PFSK-1 (cell line): ENCODE measurements around the gene NRIP1.

Experiments
- POLR2AphosphoS5 ChIP-seq: IDR thresholded peaks from 2 replicates; pipeline ENCODE4 v1.6.1; 2012; ENCODE audit warnings: low read depth, mild to moderate bottlenecking, control low read depth, low read length, moderate library complexity
- TAF1 ChIP-seq: IDR thresholded peaks from 2 replicates; pipeline ENCODE4 v1.6.1; 2012; ENCODE audit warnings: low read length, control low read depth, borderline replicate concordance; ENCODE audit not compliant: insufficient read depth
- TF ChIP-seq, protein P1 (sequence below), 2 experiments: IDR thresholded peaks; 2 replicates each; pipeline versions ENCODE4 v1.6.1 to v1.8.0; 2011 to 2012; ENCODE audit warnings: low read depth in 2 of 2, low read length in 2 of 2, control low read depth in 1 of 2, inconsistent platforms in 1 of 2, mild to moderate bottlenecking in 1 of 2, moderate library complexity in 1 of 2; ENCODE audit not compliant: insufficient read depth in 1 of 2

DNA sequence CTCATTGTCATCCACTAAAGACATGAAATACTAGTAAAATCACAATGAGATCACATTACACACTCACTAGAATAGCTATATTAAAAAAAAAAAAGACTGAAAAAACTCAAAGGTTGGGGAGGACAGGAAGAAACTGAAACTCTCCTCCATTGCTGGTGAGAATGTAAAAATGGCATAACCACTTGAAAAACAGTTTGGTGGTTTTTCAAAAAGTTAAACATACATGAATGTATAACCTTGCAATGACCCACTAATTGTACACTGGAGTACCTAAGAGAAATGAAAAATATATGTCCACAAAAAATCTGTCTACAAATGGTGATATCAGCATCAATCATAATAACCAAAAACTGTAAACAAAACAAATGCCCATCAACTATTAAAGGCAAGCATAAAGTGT is 44.0 kb downstream of the NRIP1 start:
- TF ChIP-seq POLR2AphosphoS5 (no peak), TAF1 (no peak)
- TF ChIP-seq, protein P1, sequence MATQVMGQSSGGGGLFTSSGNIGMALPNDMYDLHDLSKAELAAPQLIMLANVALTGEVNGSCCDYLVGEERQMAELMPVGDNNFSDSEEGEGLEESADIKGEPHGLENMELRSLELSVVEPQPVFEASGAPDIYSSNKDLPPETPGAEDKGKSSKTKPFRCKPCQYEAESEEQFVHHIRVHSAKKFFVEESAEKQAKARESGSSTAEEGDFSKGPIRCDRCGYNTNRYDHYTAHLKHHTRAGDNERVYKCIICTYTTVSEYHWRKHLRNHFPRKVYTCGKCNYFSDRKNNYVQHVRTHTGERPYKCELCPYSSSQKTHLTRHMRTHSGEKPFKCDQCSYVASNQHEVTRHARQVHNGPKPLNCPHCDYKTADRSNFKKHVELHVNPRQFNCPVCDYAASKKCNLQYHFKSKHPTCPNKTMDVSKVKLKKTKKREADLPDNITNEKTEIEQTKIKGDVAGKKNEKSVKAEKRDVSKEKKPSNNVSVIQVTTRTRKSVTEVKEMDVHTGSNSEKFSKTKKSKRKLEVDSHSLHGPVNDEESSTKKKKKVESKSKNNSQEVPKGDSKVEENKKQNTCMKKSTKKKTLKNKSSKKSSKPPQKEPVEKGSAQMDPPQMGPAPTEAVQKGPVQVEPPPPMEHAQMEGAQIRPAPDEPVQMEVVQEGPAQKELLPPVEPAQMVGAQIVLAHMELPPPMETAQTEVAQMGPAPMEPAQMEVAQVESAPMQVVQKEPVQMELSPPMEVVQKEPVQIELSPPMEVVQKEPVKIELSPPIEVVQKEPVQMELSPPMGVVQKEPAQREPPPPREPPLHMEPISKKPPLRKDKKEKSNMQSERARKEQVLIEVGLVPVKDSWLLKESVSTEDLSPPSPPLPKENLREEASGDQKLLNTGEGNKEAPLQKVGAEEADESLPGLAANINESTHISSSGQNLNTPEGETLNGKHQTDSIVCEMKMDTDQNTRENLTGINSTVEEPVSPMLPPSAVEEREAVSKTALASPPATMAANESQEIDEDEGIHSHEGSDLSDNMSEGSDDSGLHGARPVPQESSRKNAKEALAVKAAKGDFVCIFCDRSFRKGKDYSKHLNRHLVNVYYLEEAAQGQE (IDR thresholded peaks at IDR 0.05; ENCODE audit: insufficient read depth in 1 of 2, low read depth in 2 of 2, low read length in 2 of 2): no peak
